Mammary epithelial cell (primary cell): Measurements from ENCODE around the gene CRYGD.

ENCODE experiments used
- EZH2 ChIP-seq: IDR thresholded peaks from 2 replicates; pipeline ENCODE4 v1.6.1; 2012; ENCODE audit warnings: low read length, inconsistent platforms, borderline replicate concordance
- TF ChIP-seq, protein P1 (sequence below), 2 donors: IDR thresholded peaks in 1 of 2; conservative IDR thresholded peaks in 1 of 2; 2 replicates each; pipeline ENCODE4 v1.5.1; 2011 to 2012; ENCODE audit warnings: inconsistent platforms in 2 of 2, low read length in 2 of 2, mild to moderate bottlenecking in 2 of 2, control low read depth in 1 of 2, low read depth in 1 of 2; ENCODE audit not compliant: insufficient read depth in 1 of 2; ENCODE audit errors: extremely low read depth in 1 of 2

- TF ChIP-seq, protein P1, sequence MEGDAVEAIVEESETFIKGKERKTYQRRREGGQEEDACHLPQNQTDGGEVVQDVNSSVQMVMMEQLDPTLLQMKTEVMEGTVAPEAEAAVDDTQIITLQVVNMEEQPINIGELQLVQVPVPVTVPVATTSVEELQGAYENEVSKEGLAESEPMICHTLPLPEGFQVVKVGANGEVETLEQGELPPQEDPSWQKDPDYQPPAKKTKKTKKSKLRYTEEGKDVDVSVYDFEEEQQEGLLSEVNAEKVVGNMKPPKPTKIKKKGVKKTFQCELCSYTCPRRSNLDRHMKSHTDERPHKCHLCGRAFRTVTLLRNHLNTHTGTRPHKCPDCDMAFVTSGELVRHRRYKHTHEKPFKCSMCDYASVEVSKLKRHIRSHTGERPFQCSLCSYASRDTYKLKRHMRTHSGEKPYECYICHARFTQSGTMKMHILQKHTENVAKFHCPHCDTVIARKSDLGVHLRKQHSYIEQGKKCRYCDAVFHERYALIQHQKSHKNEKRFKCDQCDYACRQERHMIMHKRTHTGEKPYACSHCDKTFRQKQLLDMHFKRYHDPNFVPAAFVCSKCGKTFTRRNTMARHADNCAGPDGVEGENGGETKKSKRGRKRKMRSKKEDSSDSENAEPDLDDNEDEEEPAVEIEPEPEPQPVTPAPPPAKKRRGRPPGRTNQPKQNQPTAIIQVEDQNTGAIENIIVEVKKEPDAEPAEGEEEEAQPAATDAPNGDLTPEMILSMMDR (conservative IDR thresholded peaks at IDR 0.05 in 1 of 2, IDR thresholded peaks at IDR 0.05 in 1 of 2; ENCODE audit: extremely low read depth in 1 of 2, insufficient read depth in 1 of 2, low read depth in 1 of 2, low read length in 2 of 2) = peak; percentile 70 to 87
- no peak for TF ChIP-seq EZH2
Measured at GRCh38 chr2:208072250-208072892, 52.0 kb downstream of the CRYGD start.
